ENCODE data around the gene MICB.

- no peak for TF ChIP-seq CTCF (IDR thresholded peaks at IDR 0.05 in 2 of 3, conservative IDR thresholded peaks at IDR 0.05 in 1 of 3; ENCODE audit: borderline replicate concordance in 1 of 3, insufficient read depth in 1 of 3, low read depth in 2 of 3, low read length in 2 of 3)
- TF ChIP-seq POLR2AphosphoS5 (IDR thresholded peaks at IDR 0.05; ENCODE audit: low read depth, low read length) = no peak
- TF ChIP-seq ATF3 (IDR thresholded peaks at IDR 0.05) = no peak
- TF ChIP-seq, protein P1, sequence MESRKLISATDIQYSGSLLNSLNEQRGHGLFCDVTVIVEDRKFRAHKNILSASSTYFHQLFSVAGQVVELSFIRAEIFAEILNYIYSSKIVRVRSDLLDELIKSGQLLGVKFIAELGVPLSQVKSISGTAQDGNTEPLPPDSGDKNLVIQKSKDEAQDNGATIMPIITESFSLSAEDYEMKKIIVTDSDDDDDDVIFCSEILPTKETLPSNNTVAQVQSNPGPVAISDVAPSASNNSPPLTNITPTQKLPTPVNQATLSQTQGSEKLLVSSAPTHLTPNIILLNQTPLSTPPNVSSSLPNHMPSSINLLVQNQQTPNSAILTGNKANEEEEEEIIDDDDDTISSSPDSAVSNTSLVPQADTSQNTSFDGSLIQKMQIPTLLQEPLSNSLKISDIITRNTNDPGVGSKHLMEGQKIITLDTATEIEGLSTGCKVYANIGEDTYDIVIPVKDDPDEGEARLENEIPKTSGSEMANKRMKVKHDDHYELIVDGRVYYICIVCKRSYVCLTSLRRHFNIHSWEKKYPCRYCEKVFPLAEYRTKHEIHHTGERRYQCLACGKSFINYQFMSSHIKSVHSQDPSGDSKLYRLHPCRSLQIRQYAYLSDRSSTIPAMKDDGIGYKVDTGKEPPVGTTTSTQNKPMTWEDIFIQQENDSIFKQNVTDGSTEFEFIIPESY (IDR thresholded peaks at IDR 0.05; ENCODE audit: extremely low read depth, insufficient replicate concordance, low read length) = no peak
- TF ChIP-seq EZH2 (IDR thresholded peaks at IDR 0.05) = no peak
- no peak for TF ChIP-seq POLR2A (IDR thresholded peaks at IDR 0.05; ENCODE audit: borderline replicate concordance, extremely low read depth, insufficient read depth, insufficient read length)
- TF ChIP-seq ZNF274 (IDR thresholded peaks at IDR 0.05; ENCODE audit: low read depth, low read length) = no peak
- TF ChIP-seq ZFX (IDR thresholded peaks at IDR 0.05) = no peak
- TF ChIP-seq RAD21 (IDR thresholded peaks at IDR 0.05; ENCODE audit: low read depth) = no peak
- no peak for TF ChIP-seq JUND (IDR thresholded peaks at IDR 0.05)
- no peak for TF ChIP-seq TCF7L2 (IDR thresholded peaks at IDR 0.05; ENCODE audit: borderline replicate concordance, extremely low read depth, insufficient read depth, insufficient read length)
- TF ChIP-seq MAX (IDR thresholded peaks at IDR 0.05) = no peak
- TF ChIP-seq SIN3A (IDR thresholded peaks at IDR 0.05; ENCODE audit: low read depth) = no peak
- no peak for TF ChIP-seq EZH2phosphoT487 (IDR thresholded peaks at IDR 0.05; ENCODE audit: borderline replicate concordance)
Measured at GRCh38 chr6:31558631-31559500, 60.9 kb downstream of the MICB start.

Measured in HCT116 (cell line).